PC-3 (cell line): Measurements from ENCODE around the gene CD69. TPM values are rescaled to one million over a fixed set of nuclear protein-coding genes. Genes with fewer than 3 reads are reported as not detected.

ENCODE experiments used
- ATAC-seq: fragments of 200-7000 bp; cut with Tn5 transposase; 2 replicates; pipeline ENCODE4 v1.9.1; 2020; ENCODE audit warnings: mild to moderate bottlenecking, moderate library complexity
- BruUV-seq: library from RNA; stranded (reverse); fragments of 400-500 nt; replicated peaks from 2 replicates; lab custom pipeline; 2021; lab: Mats Ljungman, UMichigan
- CTCF ChIA-PET: fragments of 300-600 bp; sonication (Branson Sonifier 250); formaldehyde crosslinking; loops from one replicate; lab custom pipeline; 2022; ENCODE audit warnings: antibody characterized with exemption; lab: Charles Lee
- POLR2A ChIA-PET: fragments of 300-600 bp; sonication (Branson Sonifier 250); formaldehyde crosslinking; loops from one replicate; lab custom pipeline; 2022; ENCODE audit warnings: antibody characterized with exemption; ENCODE audit not compliant: unreplicated experiment; lab: Charles Lee
- DNase-seq: peaks from one replicate; pipeline ENCODE4 v3.0.0-alpha.2; 2015
- H2AFZ ChIP-seq: fragments of 300-600 bp; sonication (generic); 2 replicates; pipeline ENCODE4 v1.6.0; 2016; ENCODE audit warnings: antibody characterized with exemption, low read length
- H3F3A ChIP-seq: fragments of 300-600 bp; sonication (generic); one replicate; pipeline ENCODE4 v1.6.0; 2017; ENCODE audit warnings: antibody characterized with exemption, low read length, control low read depth, mild to moderate bottlenecking; ENCODE audit not compliant: unreplicated experiment
- H3K27ac ChIP-seq: fragments of 300-600 bp; sonication (generic); 2 replicates; pipeline ENCODE4 v1.5.1; 2016; ENCODE audit warnings: mild to moderate bottlenecking, low read length
- H3K27me3 ChIP-seq: fragments of 300-600 bp; sonication (generic); 2 replicates; pipeline ENCODE4 v1.6.1; 2016; ENCODE audit warnings: low read length, mixed read lengths
- H3K36me3 ChIP-seq: fragments of 300-600 bp; sonication (generic); 2 replicates; pipeline ENCODE4 v1.6.1; 2016; ENCODE audit warnings: low read depth, mixed run types, low read length, mixed read lengths
- H3K4me1 ChIP-seq: fragments of 300-600 bp; sonication (generic); 2 replicates; pipeline ENCODE4 v1.5.1; 2016; ENCODE audit warnings: low read length; ENCODE audit not compliant: insufficient read depth
- H3K4me2 ChIP-seq: fragments of 300-600 bp; sonication (generic); 2 replicates; pipeline ENCODE4 v1.6.0; 2016; ENCODE audit warnings: low read length
- H3K4me3 ChIP-seq: fragments of 300-600 bp; sonication (generic); 2 replicates; pipeline ENCODE4 v1.5.1; 2016; ENCODE audit warnings: mild to moderate bottlenecking, low read length, mixed read lengths
- H3K79me2 ChIP-seq: fragments of 300-600 bp; sonication (generic); 2 replicates; pipeline ENCODE4 v1.6.1; 2017; ENCODE audit warnings: low read length, mixed read lengths
- H3K9ac ChIP-seq: fragments of 300-600 bp; sonication (generic); 2 replicates; pipeline ENCODE4 v1.6.0; 2016; ENCODE audit warnings: mild to moderate bottlenecking, low read length
- H3K9me2 ChIP-seq: fragments of 300-600 bp; sonication (generic); replicated peaks from 2 replicates; pipeline ENCODE4 v1.6.1; 2016; ENCODE audit warnings: mixed run types, low read length, mixed read lengths
- H3K9me3 ChIP-seq: fragments of 300-600 bp; sonication (generic); 2 replicates; pipeline ENCODE4 v1.6.1; 2016; ENCODE audit warnings: low read length, mixed read lengths
- H4K20me1 ChIP-seq: fragments of 300-600 bp; sonication (generic); 2 replicates; pipeline ENCODE4 v1.6.1; 2016; ENCODE audit warnings: low read length, mixed read lengths
- CTCF ChIP-seq: fragments of 300-600 bp; sonication (generic); conservative IDR thresholded peaks from 2 replicates; pipeline ENCODE4 v1.5.1; 2017; ENCODE audit warnings: antibody characterized with exemption, low read depth, mild to moderate bottlenecking, low read length
- EZH2 ChIP-seq: fragments of 300-600 bp; sonication (generic); IDR thresholded peaks from one replicate; pipeline ENCODE4 v1.6.1; 2017; ENCODE audit warnings: antibody characterized with exemption, mild to moderate bottlenecking, low read length; ENCODE audit not compliant: unreplicated experiment
- EZH2phosphoT487 ChIP-seq: fragments of 300-600 bp; sonication (generic); IDR thresholded peaks from 2 replicates; pipeline ENCODE4 v1.6.1; 2018; ENCODE audit warnings: mild to moderate bottlenecking, antibody characterized with exemption, low read length, borderline replicate concordance
- intact Hi-C: fragments of 100-400 bp; cut with micrococcal nuclease; formaldehyde crosslinking; loops from 2 replicates; pipeline ENCODE4 v1.9.0; 2023
- total RNA-seq: library from RNA; depleted of rRNA; stranded (reverse); fragments of >200 nt; gene quantifications from 2 replicates; pipeline ENCODE4 v1.2.3, GENCODE V29; 2014

The CD69 gene
- total RNA-seq, 1 experiment from 2014 or later, result not detected

- H3K36me3 ChIP-seq, result no peaks in the 10 kb centered on the region
- POLR2A ChIA-PET, result no interaction called here
- H4K20me1 ChIP-seq, result no peaks in the 10 kb centered on the region
- DNase-seq, result no peak
- peaks cover 3% of the 10 kb centered on the region for H3K4me1 ChIP-seq
- H3K27ac ChIP-seq, result no peak overlapping the region
- no peak overlapping the region for H2AFZ ChIP-seq
- H3K9me2 ChIP-seq, result no peaks in the 10 kb centered on the region
- no peak overlapping the region for H3K4me3 ChIP-seq
- no peaks in the 10 kb centered on the region for H3F3A ChIP-seq
- no peak for ATAC-seq
- no TSS peak for BruUV-seq
- intact Hi-C loops, result no loop called here
- TF ChIP-seq CTCF (no peak), EZH2phosphoT487 (no peak), EZH2 (no peak)
- no peaks in the 10 kb centered on the region for H3K79me2 ChIP-seq
- CTCF ChIA-PET, result no interaction called here
- H3K27me3 ChIP-seq, result no peaks in the 10 kb centered on the region
- H3K9ac ChIP-seq, result no peak overlapping the region
- no peaks in the 10 kb centered on the region for H3K9me3 ChIP-seq
- no peak overlapping the region for H3K4me2 ChIP-seq
These were observed 49.0 kb downstream of the CD69 start for GRCh38 chr12:9711664-9712063.

- H2AFZ ChIP-seq, result no peak overlapping the region
- no peak for TF ChIP-seq CTCF
- intact Hi-C loops, result no loop called here
- no peaks in the 10 kb centered on the region for H3F3A ChIP-seq
- ChIA-PET POLR2A (no interaction called here), CTCF (no interaction called here)
- no peak for ATAC-seq
- no peaks in the 10 kb centered on the region for H3K27me3 ChIP-seq
- H3K9ac ChIP-seq, result no peak overlapping the region
- no peaks in the 10 kb centered on the region for H4K20me1 ChIP-seq
- no peak overlapping the region for H3K4me2 ChIP-seq
- no TSS peak for BruUV-seq
- H3K36me3 ChIP-seq, result no peaks in the 10 kb centered on the region
- H3K9me2 ChIP-seq, result no peaks in the 10 kb centered on the region
- H3K27ac ChIP-seq, result no peak overlapping the region
- no peak for DNase-seq
- no peaks in the 10 kb centered on the region for H3K79me2 ChIP-seq
- H3K4me3 ChIP-seq, result no peak overlapping the region
- H3K9me3 ChIP-seq, result no peaks in the 10 kb centered on the region
- peaks cover 11% of the 10 kb centered on the region for H3K4me1 ChIP-seq
These were observed 49.9 kb downstream of the CD69 start for GRCh38 chr12:9710584-9711375.

GRCh38 chr12:9708853-9709252 lies 51.8 kb downstream of the CD69 start:
- BruUV-seq, result no TSS peak
- no peaks in the 10 kb centered on the region for H3K36me3 ChIP-seq
- intact Hi-C loops, result loop anchor here (1.0 to 5.0 kb wide), 2 partner anchors 62 to 75 kb away; no protein-coding TSS in a partner anchor
- H3K4me2 ChIP-seq, result no peak overlapping the region
- ChIA-PET CTCF (interaction anchor here (0.9 kb wide), 1 partner anchor 89 kb away, joined by 3 read pairs; no protein-coding TSS in a partner anchor), POLR2A (no interaction called here)
- no peak overlapping the region for H2AFZ ChIP-seq
- H3K4me3 ChIP-seq, result no peak overlapping the region
- ATAC-seq, result no peak
- no peak for TF ChIP-seq EZH2phosphoT487
- TF ChIP-seq CTCF, result no peak
- no peak for TF ChIP-seq EZH2
- no peaks in the 10 kb centered on the region for H3K27me3 ChIP-seq
- H3K79me2 ChIP-seq, result no peaks in the 10 kb centered on the region
- no peaks in the 10 kb centered on the region for H4K20me1 ChIP-seq
- H3K9me2 ChIP-seq, result no peaks in the 10 kb centered on the region
- H3K9me3 ChIP-seq, result no peaks in the 10 kb centered on the region
- no peak overlapping the region for H3K27ac ChIP-seq
- peaks cover 12% of the 10 kb centered on the region for H3K4me1 ChIP-seq
- no peak for DNase-seq
- no peaks in the 10 kb centered on the region for H3F3A ChIP-seq
- H3K9ac ChIP-seq, result no peak overlapping the region
